HG03520 (cell line): Measurements from ENCODE around the gene AKAP6.
"Not testable (repeated sequence)": the region's sequence is repeated elsewhere in the genome, so short reads cannot be mapped to it uniquely, and the experiment has no call there.

Experiments
- ATAC-seq: cut with Tn5 transposase; IDR thresholded peaks from one replicate; pipeline ENCODE4 v1.9.1; 2021; ENCODE audit warnings: mild to moderate bottlenecking, moderate library complexity; ENCODE audit not compliant: unreplicated experiment

Gene AKAP6

GRCh38 chr14:32734261-32734660, 405.2 kb downstream of the AKAP6 start:
- ATAC-seq: no peak

DNA sequence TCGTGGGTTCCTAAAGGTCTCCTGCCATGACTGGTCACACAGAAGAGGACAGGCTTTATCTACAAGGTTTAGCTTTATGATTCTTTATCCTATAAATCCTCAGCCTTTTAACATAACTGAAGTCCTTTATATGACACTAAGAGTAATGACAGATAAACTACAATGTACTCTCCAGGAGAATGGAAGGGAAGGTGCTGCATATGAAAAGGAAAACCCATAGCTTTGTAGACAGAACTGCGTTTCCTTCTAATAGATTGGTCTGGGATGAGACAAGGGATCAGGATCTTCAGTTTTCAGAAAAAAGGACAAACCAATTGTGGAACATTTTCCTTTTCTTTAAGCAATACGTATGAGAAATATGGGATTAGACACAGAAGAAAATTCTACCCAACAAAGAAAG, 408.5 kb downstream of the AKAP6 start:
- ATAC-seq: no peak

DNA sequence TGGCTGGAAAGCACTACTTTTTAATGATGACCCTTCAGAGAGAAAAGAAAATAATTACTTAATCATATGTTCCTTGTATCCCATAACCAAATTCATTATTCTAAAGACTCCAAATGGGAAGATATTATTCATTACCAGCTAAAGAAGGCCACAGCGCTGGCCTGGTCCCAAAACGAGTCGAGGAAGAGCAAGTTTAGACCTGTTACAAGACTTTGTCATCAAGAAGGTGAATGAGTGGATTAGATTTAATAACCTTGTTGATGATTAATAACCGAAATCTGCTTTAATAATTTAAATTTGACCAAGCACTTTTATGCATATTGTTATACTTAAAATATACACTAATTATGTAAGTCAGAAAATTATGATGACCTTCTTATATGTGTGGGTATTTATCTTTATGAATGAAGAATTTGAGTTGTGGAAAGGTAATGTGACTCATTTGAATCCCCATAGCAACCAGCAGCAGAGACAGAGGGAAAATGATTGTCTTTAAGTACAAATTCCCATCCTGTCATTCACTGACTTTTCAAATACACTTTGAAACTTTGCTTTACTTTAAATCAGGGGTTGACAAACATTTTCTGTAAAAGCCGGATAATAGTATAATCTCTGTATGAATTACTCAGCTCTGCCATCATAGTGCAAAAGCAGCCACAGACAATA, 409.2 kb downstream of the AKAP6 start:
- ATAC-seq: no peak

- ATAC-seq: no peak
These were observed 415.8 kb downstream of the AKAP6 start for GRCh38 chr14:32744811-32745445.

DNA sequence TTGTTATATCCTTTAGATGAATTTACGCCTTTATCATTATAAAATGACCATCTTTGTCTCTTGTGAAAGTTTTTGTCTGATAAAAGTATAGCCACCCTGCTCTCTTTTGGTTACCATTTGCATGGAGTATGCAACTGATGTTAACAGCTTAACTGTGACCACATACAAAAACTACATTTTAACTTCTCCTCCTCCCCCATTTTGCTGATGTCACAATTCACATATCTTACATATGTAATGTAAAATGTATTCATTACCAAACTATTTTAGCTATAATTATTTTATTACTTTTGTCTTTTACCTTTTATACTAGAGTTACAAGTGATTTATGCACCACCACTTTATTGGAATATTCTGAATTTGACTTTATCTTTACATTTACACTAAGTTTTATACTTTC, 425.1 kb downstream of the AKAP6 start:
- no peak for ATAC-seq

DNA sequence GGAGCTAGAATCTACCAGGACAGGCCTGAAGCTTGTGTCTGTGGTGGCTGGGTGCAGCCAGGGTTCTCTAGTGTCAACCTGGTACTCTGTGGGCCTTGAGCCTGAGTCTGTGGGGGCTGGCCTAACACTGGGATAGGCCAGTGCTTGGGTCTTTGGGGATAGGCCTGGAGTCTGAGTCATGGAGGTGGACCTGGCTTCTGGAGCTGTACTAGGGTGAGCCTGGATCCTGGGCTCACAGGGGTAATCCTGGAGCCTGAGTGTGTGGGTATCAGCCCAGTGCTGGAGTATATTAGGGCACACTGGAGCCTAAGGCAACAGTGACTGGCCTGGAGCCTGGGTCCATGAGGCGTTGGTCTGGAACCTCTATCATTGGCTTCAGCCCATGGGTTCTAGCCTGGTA, 427.1 kb downstream of the AKAP6 start:
- no peak for ATAC-seq

GRCh38 chr14:32756775-32757174, 427.7 kb downstream of the AKAP6 start:
- ATAC-seq: no peak

DNA sequence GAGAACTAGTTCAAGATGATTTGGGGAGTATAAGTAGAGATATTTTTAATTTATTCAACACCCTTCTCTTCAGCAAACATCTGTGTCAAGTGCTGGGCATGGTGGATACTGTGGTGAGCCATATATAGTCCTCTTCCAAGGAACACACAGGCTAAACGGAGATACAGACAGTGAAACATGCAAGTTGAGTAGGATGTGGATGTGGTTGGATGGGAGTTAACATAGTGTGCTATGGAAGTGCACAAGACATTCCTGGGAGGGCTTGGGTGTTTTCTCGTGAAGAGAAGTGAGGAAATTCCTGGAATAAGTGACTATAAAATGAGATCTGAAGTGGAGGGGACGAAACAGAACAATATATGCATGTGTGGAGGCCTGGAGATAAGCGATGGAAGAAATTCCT, 428.5 kb downstream of the AKAP6 start:
- no peak for ATAC-seq

DNA sequence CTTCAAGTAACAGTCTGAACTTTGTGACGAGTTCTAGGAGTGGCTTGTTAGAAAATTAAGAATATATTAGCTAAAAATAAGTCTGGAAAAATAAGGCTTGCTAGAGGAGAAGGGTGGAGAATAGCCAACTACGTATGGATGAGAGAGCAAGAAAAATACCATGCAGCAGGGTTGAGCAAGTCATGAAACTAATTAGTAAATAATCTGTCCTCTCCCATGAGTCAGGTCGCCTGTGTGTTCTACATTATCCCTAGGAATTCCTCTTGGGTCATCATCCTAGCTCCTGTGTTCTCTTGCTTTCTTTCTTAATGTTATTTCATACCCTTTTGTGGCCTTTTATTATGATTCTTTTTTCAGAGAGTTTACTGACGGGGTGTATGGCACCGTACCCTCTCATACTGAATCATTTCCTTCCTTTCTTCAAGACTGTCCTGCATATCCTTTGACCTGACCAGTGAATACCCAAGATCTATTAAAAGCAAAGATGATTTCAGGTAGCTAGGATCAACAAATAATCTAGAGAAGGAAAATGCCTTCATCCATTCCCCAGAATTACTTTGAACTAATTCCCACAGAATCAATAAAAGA, 432.4 kb downstream of the AKAP6 start:
- no peak for ATAC-seq

- no peak for ATAC-seq
These were observed 433.8 kb downstream of the AKAP6 start for GRCh38 chr14:32762886-32763285.

DNA sequence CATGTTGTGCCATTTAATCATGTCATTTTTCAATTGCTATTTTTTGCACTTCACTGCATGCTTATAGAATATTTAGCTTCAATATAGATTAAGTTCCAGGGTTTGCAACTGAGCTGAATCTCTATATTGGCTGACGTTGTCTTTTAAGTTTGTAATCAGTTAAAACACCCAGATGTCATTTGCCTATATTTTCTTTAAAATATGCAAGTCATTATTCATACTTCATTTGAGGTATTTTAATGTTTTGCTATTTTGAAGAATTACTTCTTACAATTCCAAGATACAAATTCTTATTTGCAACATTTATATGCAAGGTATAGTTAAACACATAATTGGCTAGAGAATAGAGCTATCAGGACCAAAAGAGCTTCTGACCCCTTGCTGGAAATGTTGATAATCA, 434.6 kb downstream of the AKAP6 start:
- no peak for ATAC-seq

- ATAC-seq: no peak
These were observed 435.0 kb downstream of the AKAP6 start for GRCh38 chr14:32764131-32764530.

DNA sequence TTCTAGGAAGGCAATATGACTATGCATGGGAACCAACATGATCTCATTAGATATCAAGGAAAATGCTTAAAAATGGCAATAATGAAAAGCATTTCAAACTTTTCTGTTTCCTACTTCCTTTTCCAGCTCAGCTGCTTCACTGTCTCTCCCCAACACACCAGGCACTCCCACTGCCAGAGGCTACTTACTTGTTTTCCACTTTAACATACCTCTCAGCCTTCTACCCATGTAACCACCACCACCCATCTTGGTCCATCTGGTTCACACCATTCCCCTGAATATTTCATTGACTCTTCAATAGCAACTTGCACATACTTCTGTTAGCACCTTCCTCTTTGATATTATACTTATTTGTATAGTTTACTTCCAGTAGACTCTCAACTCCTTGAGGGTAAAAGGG, 441.3 kb downstream of the AKAP6 start:
- no peak for ATAC-seq

DNA sequence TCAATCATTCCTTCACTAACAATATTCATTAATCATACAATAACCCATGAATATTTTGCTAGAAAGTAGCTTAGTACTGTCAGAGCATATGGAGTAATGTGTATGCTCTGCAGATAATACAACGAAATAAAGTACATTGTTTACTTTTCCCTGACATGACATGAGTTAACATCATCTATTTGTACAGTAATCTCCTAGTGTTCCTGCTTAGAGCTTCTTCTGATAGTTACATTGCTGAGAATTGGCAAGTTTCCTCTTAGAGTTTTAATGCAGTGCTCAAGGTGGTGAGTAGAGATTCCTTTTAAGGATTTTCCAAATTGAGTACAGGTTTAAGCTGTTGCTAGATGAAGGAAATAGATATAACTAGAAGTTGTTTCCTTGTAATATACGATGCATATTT, 445.1 kb downstream of the AKAP6 start:
- ATAC-seq: no peak

DNA sequence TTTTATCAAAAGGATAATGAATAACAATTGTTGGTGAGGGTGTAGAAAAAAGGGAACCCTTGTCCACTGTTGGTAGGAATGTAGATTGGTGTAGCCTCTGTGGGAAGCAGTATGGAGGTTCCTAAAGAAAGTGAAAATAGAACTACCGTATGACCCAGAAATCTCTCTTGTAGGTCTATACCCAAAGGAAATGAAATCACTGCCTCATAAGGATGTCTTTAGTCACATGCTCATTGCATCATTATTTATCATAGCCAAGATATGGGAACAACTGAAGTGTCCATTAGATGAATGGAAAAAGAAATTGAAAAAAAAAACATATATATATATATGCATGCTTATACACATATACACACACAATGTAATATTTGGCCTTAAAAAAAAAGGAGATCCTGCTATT, 450.7 kb downstream of the AKAP6 start:
- ATAC-seq: no peak

- no peak for ATAC-seq
These were observed 455.3 kb downstream of the AKAP6 start for GRCh38 chr14:32784405-32784804.

- no peak for ATAC-seq
These were observed 456.5 kb downstream of the AKAP6 start for GRCh38 chr14:32785585-32785984.

- no peak for ATAC-seq
These were observed 457.8 kb downstream of the AKAP6 start for GRCh38 chr14:32786886-32787285.

GRCh38 chr14:32793033-32793432, 463.9 kb downstream of the AKAP6 start:
- ATAC-seq: not testable (repeated sequence)

- ATAC-seq: no peak
These were observed 471.2 kb downstream of the AKAP6 start for GRCh38 chr14:32800320-32800719.

GRCh38 chr14:32802295-32802694, 473.2 kb downstream of the AKAP6 start:
- ATAC-seq: no peak

GRCh38 chr14:32805979-32806378, 476.9 kb downstream of the AKAP6 start:
- ATAC-seq: no peak

DNA sequence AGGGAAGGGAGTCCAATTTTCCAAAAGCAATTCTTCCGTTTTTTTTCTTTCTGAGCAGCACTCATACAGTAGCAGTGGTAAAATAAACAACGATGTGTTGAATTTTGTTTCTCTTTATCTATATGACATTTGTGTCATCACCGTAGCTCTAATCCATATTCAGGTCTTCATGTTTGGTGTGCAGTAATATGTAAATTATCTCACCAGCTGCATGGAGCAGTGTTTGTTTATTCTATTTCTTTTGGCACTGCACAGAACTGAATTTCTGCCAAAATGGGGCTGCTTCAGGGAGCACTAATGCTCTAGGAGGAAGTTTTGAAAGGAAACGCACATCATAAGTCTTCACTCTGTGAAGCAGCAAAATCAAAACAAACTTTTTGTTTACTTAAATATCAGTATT, 479.5 kb downstream of the AKAP6 start:
- no peak for ATAC-seq
